Esophagus muscularis mucosa (tissue), 4 donors: Measurements from ENCODE around the gene PLEKHH3.

Experiments used
- EP300 ChIP-seq: sonication (generic); formaldehyde crosslinking; IDR thresholded peaks from one replicate; pipeline ENCODE4 v1.6.1; 2017; ENCODE audit warnings: antibody characterized with exemption
- POLR2A ChIP-seq: fragments of 450-650 bp; IDR thresholded peaks from one replicate; pipeline ENCODE4 v1.6.1; 2017; ENCODE audit warnings: antibody characterized with exemption, moderate library complexity, mild to moderate bottlenecking, low read depth
- TF ChIP-seq, protein P1 (sequence below), 3 experiments: fragments of 200-600 bp in 2 of 3; fragments of 450-650 bp in 1 of 3; sonication (generic) in 2 of 3; IDR thresholded peaks; one replicate each; pipeline ENCODE4 v1.5.1; 2017 to 2019; ENCODE audit warnings: antibody characterized with exemption in 3 of 3, mild to moderate bottlenecking in 2 of 3, moderate library complexity in 1 of 3

GRCh38 chr17:42674755-42675347 is 1.9 kb downstream of the PLEKHH3 start:
- TF ChIP-seq, protein P1, sequence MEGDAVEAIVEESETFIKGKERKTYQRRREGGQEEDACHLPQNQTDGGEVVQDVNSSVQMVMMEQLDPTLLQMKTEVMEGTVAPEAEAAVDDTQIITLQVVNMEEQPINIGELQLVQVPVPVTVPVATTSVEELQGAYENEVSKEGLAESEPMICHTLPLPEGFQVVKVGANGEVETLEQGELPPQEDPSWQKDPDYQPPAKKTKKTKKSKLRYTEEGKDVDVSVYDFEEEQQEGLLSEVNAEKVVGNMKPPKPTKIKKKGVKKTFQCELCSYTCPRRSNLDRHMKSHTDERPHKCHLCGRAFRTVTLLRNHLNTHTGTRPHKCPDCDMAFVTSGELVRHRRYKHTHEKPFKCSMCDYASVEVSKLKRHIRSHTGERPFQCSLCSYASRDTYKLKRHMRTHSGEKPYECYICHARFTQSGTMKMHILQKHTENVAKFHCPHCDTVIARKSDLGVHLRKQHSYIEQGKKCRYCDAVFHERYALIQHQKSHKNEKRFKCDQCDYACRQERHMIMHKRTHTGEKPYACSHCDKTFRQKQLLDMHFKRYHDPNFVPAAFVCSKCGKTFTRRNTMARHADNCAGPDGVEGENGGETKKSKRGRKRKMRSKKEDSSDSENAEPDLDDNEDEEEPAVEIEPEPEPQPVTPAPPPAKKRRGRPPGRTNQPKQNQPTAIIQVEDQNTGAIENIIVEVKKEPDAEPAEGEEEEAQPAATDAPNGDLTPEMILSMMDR (IDR thresholded peaks at IDR 0.05) = no peak
- TF ChIP-seq POLR2A (no peak), EP300 (no peak)
